KMS-11 (cell line): Measurements from ENCODE around the gene HIPK1.
A peak's percentile ranks its signal among the peaks of the same experiment; 100 is the strongest.

Experiments
- H2AFZ ChIP-seq: fragments of 200-600 bp; sonication (generic); 2 replicates; pipeline ENCODE4 v1.6.1; 2016; ENCODE audit warnings: antibody characterized with exemption, mixed run types, low read depth
- H3K27ac ChIP-seq: fragments of 200-600 bp; sonication (generic); 2 replicates; pipeline ENCODE4 v1.6.1; 2016; ENCODE audit warnings: mild to moderate bottlenecking, mixed run types
- H3K27me3 ChIP-seq: fragments of 200-600 bp; sonication (generic); 2 replicates; pipeline ENCODE4 v1.6.1; 2017; ENCODE audit warnings: mild to moderate bottlenecking, low read depth, mixed run types, moderate library complexity; ENCODE audit not compliant: insufficient read depth
- H3K36me3 ChIP-seq: fragments of 200-600 bp; sonication (generic); 2 replicates; pipeline ENCODE4 v1.6.1; 2017; ENCODE audit warnings: mild to moderate bottlenecking, mixed run types; ENCODE audit not compliant: insufficient read depth
- H3K4me1 ChIP-seq: fragments of 200-600 bp; sonication (generic); 2 replicates; pipeline ENCODE4 v1.6.1; 2016; ENCODE audit warnings: mild to moderate bottlenecking, low read depth, mixed run types; ENCODE audit not compliant: poor library complexity, severe bottlenecking
- H3K4me2 ChIP-seq: fragments of 200-600 bp; sonication (generic); 2 replicates; pipeline ENCODE4 v1.7.0; 2016; ENCODE audit warnings: mild to moderate bottlenecking, mixed run types
- H3K4me3 ChIP-seq: fragments of 200-600 bp; sonication (generic); IDR thresholded peaks from 2 replicates; pipeline ENCODE4 v1.6.1; 2017; ENCODE audit warnings: low read depth, low read length, mixed read lengths; ENCODE audit not compliant: insufficient read depth
- H3K79me2 ChIP-seq: fragments of 200-600 bp; sonication (generic); 2 replicates; pipeline ENCODE4 v1.6.1; 2016; ENCODE audit warnings: low read depth, mixed run types; ENCODE audit not compliant: insufficient read depth
- H3K9ac ChIP-seq: fragments of 200-600 bp; sonication (generic); 2 replicates; pipeline ENCODE4 v1.6.1; 2016; ENCODE audit warnings: mild to moderate bottlenecking, mixed run types
- H4K20me1 ChIP-seq: fragments of 200-600 bp; sonication (generic); 2 replicates; pipeline ENCODE4 v1.6.1; 2016; ENCODE audit warnings: mild to moderate bottlenecking, mixed run types; ENCODE audit not compliant: insufficient read depth
- TF ChIP-seq, protein P1 (sequence below): fragments of 200-600 bp; sonication (generic); conservative IDR thresholded peaks from 2 replicates; pipeline ENCODE4 v1.6.1; 2017; ENCODE audit warnings: low read depth, mild to moderate bottlenecking, antibody characterized with exemption, low read length, moderate library complexity, mixed read lengths

The HIPK1 gene

DNA sequence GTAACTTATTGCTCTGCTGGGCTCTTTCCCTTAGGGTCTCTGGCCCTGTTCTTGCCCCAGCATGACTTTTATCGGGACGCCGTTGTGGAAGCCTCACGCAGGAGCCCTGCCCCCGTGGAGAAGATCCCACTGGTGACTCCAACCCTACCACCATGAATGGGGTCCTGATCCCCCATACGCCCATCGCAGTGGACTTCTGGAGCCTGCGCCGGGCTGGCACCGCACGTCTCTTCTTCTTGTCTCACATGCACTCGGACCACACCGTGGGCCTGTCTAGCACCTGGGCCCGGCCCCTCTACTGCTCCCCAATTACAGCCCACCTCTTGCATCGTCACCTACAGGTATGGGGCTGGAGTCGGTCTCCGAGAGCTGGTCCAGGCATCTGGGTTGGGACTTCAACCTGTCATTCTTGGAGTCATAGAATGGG, 23.7 kb upstream of the HIPK1 start:
- TF ChIP-seq, protein P1, sequence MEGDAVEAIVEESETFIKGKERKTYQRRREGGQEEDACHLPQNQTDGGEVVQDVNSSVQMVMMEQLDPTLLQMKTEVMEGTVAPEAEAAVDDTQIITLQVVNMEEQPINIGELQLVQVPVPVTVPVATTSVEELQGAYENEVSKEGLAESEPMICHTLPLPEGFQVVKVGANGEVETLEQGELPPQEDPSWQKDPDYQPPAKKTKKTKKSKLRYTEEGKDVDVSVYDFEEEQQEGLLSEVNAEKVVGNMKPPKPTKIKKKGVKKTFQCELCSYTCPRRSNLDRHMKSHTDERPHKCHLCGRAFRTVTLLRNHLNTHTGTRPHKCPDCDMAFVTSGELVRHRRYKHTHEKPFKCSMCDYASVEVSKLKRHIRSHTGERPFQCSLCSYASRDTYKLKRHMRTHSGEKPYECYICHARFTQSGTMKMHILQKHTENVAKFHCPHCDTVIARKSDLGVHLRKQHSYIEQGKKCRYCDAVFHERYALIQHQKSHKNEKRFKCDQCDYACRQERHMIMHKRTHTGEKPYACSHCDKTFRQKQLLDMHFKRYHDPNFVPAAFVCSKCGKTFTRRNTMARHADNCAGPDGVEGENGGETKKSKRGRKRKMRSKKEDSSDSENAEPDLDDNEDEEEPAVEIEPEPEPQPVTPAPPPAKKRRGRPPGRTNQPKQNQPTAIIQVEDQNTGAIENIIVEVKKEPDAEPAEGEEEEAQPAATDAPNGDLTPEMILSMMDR, result no peak
- Histone ChIP-seq H3K9ac (peak overlapping the region; percentile 71), H3K36me3 (no peaks in the 10 kb centered on the region), H3K4me3 (peak overlapping the region; percentile 80), H3K27ac (peak overlapping the region; percentile 77), H3K4me2 (peak overlapping the region; percentile 93), H3K27me3 (no peaks in the 10 kb centered on the region), H3K79me2 (peaks cover 22% of the 10 kb centered on the region), H4K20me1 (no peaks in the 10 kb centered on the region), H2AFZ (peak overlapping the region; percentile 78; the same call in 1 of the 2 replicates), H3K4me1 (peaks cover 10% of the 10 kb centered on the region)

GRCh38 chr1:113912594-113913311, 16.4 kb upstream of the HIPK1 start:
- H3K36me3 ChIP-seq, result no peaks in the 10 kb centered on the region
- no peak overlapping the region for H3K27ac ChIP-seq
- no peak overlapping the region for H3K4me2 ChIP-seq
- no peaks in the 10 kb centered on the region for H3K79me2 ChIP-seq
- H3K9ac ChIP-seq, result no peak overlapping the region
- no peaks in the 10 kb centered on the region for H3K27me3 ChIP-seq
- H3K4me3 ChIP-seq, result no peak overlapping the region
- TF ChIP-seq, protein P1, result no peak
- H3K4me1 ChIP-seq, result no peaks in the 10 kb centered on the region
- H2AFZ ChIP-seq, result no peak overlapping the region
- no peaks in the 10 kb centered on the region for H4K20me1 ChIP-seq

DNA sequence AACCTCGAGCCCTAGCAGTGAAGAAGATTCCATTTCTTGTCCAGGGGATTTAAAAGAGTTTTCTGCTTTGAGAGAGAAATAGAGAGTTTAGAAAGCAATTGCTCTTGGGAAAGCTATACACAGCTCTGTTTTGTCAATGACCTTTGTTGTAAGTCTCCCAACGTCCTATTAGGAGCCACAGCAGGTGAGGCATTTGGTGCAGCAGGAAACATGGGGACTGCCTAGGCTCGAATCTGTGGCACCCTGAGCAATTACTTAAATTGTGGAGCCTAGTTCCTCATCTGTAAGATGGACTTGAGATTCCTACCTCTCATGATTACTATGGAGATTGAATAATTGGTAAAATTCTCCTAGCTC, 15.8 kb upstream of the HIPK1 start:
- H3K9ac ChIP-seq, result no peak overlapping the region
- no peaks in the 10 kb centered on the region for H3K27me3 ChIP-seq
- H3K4me1 ChIP-seq, result no peaks in the 10 kb centered on the region
- no peaks in the 10 kb centered on the region for H4K20me1 ChIP-seq
- no peaks in the 10 kb centered on the region for H3K79me2 ChIP-seq
- TF ChIP-seq, protein P1, result no peak
- no peak overlapping the region for H3K4me2 ChIP-seq
- H3K4me3 ChIP-seq, result no peak overlapping the region
- H3K27ac ChIP-seq, result no peak overlapping the region
- no peak overlapping the region for H2AFZ ChIP-seq
- no peaks in the 10 kb centered on the region for H3K36me3 ChIP-seq

DNA sequence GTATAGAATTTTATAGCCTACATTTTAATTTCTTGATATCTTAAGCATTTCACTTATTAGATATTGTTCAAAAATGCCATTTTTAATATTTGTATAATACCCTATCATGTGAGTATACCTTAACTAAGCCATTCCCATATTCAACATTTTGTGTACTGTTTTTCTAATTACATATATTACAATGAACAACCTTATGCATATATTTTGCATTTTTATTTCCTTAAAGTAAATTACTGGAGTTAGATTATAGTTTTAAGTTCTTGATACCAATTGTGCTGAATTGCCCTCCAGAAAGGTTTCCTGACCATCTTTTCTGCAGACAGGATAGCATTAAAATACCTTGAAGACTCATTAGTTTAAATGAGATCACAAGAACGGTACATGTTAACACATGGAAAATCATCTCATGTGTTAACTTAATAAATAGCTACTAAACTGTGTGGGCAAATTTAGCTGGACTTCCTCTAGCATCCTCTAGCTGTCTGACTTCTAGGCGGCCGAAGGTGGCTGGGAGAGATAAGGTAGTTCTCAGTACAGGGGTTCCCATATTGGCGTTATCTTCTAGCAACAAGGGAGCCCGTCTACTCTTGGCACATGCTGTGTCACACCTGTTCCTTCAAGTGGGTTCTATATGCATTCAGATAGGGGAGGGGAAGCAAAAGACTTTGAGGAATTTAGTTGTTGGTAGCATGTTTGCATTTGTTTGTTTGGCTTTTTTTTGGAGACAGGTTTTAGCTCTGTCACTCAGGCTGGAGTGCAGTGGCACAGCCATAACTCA, 15.0 kb upstream of the HIPK1 start:
- Histone ChIP-seq H3K4me2 (no peak overlapping the region), H3K27ac (no peak overlapping the region), H3K36me3 (no peaks in the 10 kb centered on the region), H3K9ac (no peak overlapping the region), H3K4me3 (no peak overlapping the region), H4K20me1 (no peaks in the 10 kb centered on the region), H3K27me3 (no peaks in the 10 kb centered on the region), H2AFZ (no peak overlapping the region), H3K4me1 (no peaks in the 10 kb centered on the region), H3K79me2 (no peaks in the 10 kb centered on the region)
- TF ChIP-seq, protein P1, result no peak
